ENCODE measurements around the gene CROCC2.

The CROCC2 gene

GRCh38 chr2:240861547-240861946, 44.6 kb upstream of the CROCC2 start:
- Histone ChIP-seq H3K36me3 (ENCODE audit: control insufficient read depth, insufficient read depth, low read length) (no peaks in the 10 kb centered on the region), H3K9ac (no peak overlapping the region), H3K4me2 (ENCODE audit: low read length) (no peak overlapping the region), H3K4me1 (no peaks in the 10 kb centered on the region), H3K4me3 (ENCODE audit: low read depth, low read length) (no peak overlapping the region), H2AFZ (no peak overlapping the region), H3K9me3 (ENCODE audit: control insufficient read depth, low read length) (no peaks in the 10 kb centered on the region), H3K79me2 (no peaks in the 10 kb centered on the region), H3K27ac (no peak overlapping the region), H3K27me3 (ENCODE audit: control insufficient read depth, insufficient read depth, low read length) (no peaks in the 10 kb centered on the region)
- TF ChIP-seq CTCF (IDR thresholded peaks at IDR 0.05): no peak

- Histone ChIP-seq H2AFZ (no peak overlapping the region), H3K27ac (no peak overlapping the region), H3K4me3 (ENCODE audit: low read depth, low read length) (no peak overlapping the region), H3K4me2 (ENCODE audit: low read length) (no peak overlapping the region), H3K9ac (no peak overlapping the region), H3K4me1 (no peaks in the 10 kb centered on the region), H3K27me3 (ENCODE audit: control insufficient read depth, insufficient read depth, low read length) (no peaks in the 10 kb centered on the region), H3K36me3 (ENCODE audit: control insufficient read depth, insufficient read depth, low read length) (no peaks in the 10 kb centered on the region), H3K79me2 (no peaks in the 10 kb centered on the region), H3K9me3 (ENCODE audit: control insufficient read depth, low read length) (no peaks in the 10 kb centered on the region)
- TF ChIP-seq CTCF (IDR thresholded peaks at IDR 0.05): no peak
These were observed 41.7 kb upstream of the CROCC2 start for GRCh38 chr2:240864475-240864874.

- no peak overlapping the region for H3K27ac ChIP-seq
- no peak overlapping the region for H3K9ac ChIP-seq
- no peaks in the 10 kb centered on the region for H3K4me1 ChIP-seq
- no peak overlapping the region for H3K4me2 ChIP-seq (ENCODE audit: low read length)
- H2AFZ ChIP-seq: no peak overlapping the region
- no peaks in the 10 kb centered on the region for H3K9me3 ChIP-seq (ENCODE audit: control insufficient read depth, low read length)
- H3K27me3 ChIP-seq (ENCODE audit: control insufficient read depth, insufficient read depth, low read length): no peaks in the 10 kb centered on the region
- H3K79me2 ChIP-seq: no peaks in the 10 kb centered on the region
- no peaks in the 10 kb centered on the region for H3K36me3 ChIP-seq (ENCODE audit: control insufficient read depth, insufficient read depth, low read length)
- TF ChIP-seq CTCF (IDR thresholded peaks at IDR 0.05): no peak
- no peak overlapping the region for H3K4me3 ChIP-seq (ENCODE audit: low read depth, low read length)
These were observed 40.7 kb upstream of the CROCC2 start for GRCh38 chr2:240865391-240865790.

- Histone ChIP-seq H3K4me2 (ENCODE audit: low read length) (no peak within 1 kb of the TSS), H3K27ac (no peak within 1 kb of the TSS), H3K4me1 (no peaks in the 10 kb centered on the region), H3K36me3 (ENCODE audit: control insufficient read depth, insufficient read depth, low read length) (no peaks in the 10 kb centered on the region), H3K4me3 (ENCODE audit: low read depth, low read length) (no peak within 1 kb of the TSS), H3K79me2 (no peaks in the 10 kb centered on the region), H2AFZ (no peak within 1 kb of the TSS), H3K9me3 (ENCODE audit: control insufficient read depth, low read length) (no peaks in the 10 kb centered on the region), H3K27me3 (ENCODE audit: control insufficient read depth, insufficient read depth, low read length) (no peaks in the 10 kb centered on the region), H3K9ac (no peak within 1 kb of the TSS)
- TF ChIP-seq CTCF (IDR thresholded peaks at IDR 0.05): no peak
These were observed 37.6 kb upstream of the CROCC2 start, which contains the start of gene AGXT for GRCh38 chr2:240868286-240869108. TSS of gene AGXT (plus strand) at chr2:240868824. CDS start at chr2:240868866, 42 bp downstream.

All from parathyroid adenoma (tissue), 2 donors.